AML-193 (cell line): ENCODE data around the gene LTV1.
"Not testable (repeated sequence)": the region's sequence is repeated elsewhere in the genome, so short reads cannot be mapped to it uniquely, and the experiment has no call there.

Experiments used
- DNase-seq, 2 experiments: peaks; one replicate each; lab custom pipeline; 2025; lab: John Stamatoyannopoulos, UW

LTV1 gene, protein sequence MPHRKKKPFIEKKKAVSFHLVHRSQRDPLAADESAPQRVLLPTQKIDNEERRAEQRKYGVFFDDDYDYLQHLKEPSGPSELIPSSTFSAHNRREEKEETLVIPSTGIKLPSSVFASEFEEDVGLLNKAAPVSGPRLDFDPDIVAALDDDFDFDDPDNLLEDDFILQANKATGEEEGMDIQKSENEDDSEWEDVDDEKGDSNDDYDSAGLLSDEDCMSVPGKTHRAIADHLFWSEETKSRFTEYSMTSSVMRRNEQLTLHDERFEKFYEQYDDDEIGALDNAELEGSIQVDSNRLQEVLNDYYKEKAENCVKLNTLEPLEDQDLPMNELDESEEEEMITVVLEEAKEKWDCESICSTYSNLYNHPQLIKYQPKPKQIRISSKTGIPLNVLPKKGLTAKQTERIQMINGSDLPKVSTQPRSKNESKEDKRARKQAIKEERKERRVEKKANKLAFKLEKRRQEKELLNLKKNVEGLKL

DNA sequence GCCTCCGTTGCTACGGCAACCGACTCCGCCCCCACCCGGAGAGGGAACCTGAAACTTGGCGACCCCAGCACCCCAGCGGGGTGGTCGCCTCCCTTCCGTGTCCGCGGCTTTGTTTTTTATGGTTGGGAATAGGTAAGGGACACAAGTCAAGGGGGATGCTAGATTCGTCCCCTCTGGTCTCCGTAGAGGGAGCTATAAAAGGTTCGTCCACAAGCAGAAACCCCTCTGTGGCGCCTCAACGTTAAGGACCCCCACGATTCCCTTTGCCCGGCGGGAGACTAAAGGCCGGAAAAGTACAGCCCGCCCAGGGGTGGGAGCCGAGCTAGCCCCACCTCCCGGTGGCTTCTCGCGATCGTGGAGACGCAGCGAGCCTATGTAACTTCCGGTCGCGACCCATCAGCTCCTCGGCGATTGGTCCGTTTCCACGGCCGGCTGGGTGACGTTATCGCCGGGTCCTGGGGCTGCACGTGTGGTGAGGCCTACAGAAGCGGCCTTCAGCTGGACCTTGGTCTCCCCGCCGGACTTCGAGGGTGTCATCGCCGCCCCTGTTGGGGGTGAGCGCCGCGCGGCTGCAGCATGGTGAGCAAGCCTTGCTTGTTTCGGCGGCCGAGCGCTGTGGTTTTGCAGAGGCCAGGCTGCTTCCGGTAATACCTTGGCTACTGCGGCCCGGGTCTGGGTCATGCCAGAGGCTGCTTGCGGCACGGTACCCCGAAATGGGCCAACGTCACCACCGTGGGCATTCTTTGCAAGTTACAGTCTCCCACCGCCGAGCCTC is at the start of gene LTV1:
LTV1 (plus strand) TSS at position 437 of the 775 bp plus-strand sequence; CDS start at position 577, 140 bp downstream.
- DNase-seq: peak; percentile 93 to 96

DNA sequence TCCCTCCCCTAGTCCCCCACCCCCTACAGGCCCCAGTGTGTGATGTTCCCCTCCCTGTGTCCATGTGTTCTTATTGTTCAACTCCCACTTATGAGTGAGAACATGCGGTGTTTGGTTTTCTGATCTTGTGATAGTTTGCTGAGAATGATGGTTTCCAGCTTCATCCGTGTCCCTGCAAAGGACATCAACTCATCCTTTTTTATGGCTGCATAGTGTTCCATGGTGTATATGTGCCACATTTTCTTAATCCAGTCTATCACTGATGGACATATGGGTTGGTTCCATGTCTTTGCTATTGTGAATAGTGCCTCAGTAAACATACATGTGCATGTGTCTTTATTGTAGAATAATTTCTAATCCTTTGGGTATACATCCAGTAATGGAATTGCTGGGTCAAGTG is 46.6 kb upstream of the LTV1 start:
- not testable (repeated sequence) for DNase-seq

DNA sequence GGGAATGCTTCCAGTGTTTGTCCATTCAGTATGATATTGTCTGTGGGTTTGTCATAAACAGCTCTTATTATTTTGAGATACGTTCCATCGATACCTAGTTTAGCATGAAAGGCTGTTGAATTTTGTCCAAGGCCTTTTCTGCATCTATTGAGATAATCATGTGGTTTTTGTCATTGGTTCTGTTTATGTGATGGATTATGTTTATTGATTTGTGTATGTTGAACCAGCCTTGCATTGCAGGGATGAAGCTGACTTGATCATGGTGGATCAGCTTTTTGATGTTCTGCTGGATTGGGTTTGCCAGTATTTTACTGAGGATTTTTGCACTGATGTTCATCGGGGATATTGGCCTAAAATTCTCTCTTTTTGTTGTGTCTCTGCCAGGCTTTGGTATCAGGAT is 44.7 kb upstream of the LTV1 start:
- DNase-seq: not testable (repeated sequence)

DNA sequence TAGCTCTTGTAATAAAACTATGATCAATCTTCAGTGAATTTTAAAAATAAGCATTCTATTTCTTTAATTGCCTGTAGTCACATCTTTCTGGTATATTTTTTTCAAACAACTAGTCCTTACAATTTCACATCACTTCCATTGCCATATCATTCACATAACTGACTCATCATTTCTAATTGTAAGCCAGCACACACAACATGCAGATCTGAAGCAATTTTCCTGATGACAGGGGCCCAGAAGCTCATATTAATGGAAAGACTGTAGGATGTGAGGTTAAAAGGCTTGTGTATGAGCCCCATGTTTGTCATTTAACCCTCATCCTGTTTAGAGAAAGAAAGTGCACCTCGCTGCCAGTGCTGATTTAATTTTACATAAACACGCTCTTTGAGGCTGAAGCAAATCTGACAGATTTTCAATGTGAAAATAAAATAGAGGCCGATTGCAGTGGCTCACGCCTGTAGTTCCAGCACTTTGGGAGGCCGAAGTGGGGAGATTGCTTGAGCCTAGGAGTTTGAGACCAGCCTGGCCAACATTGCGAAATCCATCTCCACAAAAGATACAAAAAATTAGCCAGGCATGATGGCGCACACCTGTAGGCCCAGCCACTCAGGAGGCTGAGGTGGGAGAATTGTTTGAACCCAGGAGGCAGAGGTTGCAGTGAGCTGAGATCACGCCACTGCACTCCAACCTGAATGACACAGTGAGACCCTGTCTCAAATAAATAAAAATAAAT is 40.1 kb upstream of the LTV1 start:
- DNase-seq: no peak

DNA sequence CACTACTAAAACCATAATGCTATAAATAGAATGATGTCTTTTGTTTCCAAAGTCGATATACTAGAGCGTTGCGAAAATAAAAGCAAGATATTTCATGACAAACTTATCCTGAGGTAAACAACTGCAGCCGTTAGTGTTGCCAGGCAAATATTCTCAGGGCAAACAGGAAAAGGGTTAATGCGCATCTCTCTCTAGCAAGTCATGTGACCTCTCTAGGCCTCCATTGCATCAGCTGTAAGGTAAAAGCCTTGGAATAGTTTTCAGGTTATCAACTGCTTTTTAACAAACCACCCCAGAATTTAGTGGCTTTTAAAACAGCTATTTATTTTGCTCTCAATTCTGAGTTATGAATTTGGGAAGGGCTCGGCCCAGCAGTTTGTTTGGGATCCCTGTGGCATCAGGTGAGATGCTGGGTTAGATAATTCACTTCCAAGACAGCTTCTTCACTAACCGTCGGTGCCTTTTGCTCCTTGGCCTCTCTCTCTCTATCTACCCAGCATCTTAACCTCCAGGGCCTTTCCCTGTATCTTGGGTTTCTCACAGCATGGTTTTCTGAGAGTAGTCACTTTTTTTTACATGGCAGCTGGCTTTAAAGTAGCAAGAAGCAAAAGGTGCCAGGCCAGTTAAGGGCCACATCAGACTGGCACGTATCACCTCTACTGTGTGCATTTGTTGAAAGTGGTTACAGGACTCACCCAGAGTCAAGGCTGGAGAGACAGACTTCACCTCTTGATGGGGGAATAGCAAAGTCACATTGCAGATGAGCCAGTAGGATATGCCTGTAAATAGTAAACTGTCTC is 39.2 kb upstream of the LTV1 start:
- DNase-seq: no peak

DNA sequence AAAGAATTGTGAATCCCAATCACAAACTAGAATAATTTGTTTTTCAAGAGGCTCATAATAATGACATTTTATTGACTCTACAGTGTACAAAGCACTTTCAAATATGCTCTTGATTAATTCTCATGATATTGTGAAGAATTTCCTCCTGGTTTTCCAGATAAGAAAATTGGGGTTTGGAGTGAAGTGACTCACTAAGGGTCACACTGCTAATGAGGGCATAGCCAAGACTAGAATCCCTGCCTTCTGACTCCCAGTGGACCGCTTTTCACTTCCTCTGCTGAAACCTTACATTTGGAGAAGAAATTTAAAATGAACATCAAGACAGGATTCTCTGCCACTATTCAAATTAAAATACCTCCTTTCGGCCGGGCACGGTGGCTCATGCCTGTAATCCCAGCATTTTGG is 38.3 kb upstream of the LTV1 start:
- no peak for DNase-seq

DNA sequence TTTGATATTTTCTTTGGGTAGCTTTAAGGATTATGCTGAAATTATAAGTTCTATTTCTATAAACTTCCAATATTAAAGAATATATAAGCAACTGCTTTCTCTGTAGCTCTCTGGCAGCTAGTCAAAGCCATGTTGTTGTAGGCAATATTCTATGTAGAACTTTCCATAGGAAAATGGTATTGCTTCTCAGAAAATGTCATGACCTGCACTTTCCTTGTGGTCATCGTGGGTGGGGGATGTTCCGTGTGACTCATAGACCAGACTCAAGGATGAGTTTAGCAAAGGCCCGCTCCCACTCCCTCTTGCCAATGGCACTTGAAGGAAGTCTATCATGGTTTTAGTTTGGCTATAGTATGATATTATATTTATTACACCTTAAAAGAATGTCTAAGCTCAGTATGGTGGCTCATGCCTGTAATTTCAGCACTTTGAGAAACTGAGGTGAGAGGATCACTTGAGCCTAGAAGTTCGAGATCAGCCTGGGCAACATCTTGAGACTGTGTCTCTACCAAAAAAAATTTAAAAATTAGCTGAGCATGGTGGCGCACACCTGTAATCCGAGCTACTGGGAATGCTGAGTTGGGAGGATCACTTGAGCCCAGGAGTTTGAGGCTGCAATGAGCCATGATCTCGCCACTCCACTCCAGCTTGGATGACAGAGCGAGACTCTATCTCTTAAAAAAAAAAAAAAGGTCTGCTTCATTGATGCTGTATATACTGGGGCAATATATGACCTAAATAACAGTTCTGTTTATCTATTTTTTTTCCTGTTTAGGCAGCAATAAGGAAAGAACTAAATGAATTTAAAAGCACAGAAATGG is 36.6 kb upstream of the LTV1 start:
- peak; percentile 71 to 78 for DNase-seq

DNA sequence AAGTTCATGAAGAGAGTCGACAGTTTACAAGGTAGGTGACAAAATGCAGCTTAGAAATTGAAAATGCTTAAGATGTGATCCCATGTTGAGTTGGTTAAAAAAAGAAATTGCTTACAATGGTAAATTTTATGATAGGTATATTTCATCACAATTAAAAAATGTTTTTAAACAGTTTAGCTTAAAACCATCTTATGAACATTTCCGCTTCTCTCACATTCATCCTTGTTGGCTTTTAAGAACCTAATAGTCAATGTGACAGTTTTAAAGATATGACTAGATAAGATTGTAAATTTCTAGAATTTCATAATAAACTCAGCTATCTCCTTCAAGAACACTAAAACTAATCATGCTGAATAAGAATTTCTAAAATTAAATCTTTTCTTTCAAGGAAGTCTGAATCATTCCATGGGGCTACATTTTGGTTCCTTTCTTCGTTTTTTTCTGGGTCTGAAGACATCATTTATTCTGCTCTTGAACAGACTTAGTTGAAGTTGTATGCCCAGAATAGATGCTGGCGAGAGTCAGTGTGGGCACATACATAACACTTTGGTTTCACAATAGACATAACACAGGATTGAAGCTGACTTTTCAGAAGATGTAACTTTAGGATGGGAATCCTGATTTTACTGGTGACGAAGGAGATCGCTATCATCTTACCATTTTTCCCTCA is 35.9 kb upstream of the LTV1 start:
- DNase-seq: peak; percentile 90 to 91

DNA sequence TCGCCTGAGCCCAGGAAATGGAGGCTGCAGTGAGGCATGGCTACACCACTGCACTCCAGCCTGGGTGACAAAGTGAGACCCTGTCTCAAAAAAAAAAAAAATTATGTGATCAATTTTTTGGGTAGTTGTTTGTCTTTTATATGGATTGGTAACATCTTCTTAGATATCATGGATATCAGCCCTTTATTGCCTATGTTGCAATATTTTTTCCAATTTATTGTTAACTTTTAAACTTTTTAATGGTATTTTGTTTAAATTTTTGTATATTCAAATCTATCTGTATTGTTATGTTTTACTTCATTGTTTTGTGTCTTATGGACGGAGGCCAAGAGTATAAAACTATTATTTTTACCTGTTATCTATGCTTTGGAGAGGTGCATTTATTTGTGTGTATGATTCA is 32.4 kb upstream of the LTV1 start:
- DNase-seq: no peak

DNA sequence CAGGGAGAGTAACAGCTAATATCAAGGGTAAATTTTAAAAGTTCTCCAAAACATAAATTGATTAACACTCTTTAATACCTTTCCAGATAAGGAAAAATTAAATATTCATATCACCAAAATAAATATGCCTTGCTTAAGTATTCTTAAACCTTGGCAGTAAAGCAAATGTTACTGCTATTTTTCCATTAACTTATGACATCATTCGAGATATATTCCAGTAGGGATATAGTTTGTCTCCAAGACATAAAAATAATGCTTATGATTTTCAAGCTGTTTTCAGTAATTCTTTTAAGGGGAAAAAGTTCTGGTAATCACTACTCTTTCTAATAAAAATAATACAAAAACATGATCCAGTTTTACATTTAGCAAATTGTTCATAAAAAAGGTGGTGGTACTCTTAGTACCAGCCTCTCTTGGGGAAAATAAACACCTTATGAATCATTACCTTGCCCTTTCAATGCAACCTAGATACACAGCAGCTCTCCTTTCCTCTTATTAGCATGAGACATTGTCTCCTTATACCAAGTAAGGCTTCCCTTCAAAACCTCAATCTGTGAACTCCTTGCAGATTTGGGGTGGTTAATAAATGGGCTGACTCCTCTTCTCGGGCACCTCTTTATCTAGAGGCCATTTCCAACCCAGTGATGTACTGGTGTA is 31.5 kb upstream of the LTV1 start:
- DNase-seq: no peak

DNA sequence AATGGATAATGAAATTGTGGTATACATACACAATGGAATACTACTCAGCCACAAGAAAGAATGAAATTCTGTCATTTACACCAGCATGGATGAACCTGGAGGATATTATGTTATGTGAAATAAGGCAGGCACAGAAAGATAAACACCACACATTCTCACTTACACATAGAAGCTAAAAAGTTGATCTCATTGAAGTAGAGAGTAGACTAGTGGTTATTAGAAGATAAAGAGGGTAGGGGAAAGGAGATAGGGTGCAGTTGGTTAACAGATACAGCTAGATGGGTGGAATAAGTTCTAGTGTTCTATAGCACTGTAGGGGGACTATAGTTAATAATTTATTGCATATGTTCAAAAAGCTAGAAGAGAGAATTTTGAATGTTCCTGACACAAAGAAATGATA is 25.5 kb upstream of the LTV1 start:
- DNase-seq: no peak

DNA sequence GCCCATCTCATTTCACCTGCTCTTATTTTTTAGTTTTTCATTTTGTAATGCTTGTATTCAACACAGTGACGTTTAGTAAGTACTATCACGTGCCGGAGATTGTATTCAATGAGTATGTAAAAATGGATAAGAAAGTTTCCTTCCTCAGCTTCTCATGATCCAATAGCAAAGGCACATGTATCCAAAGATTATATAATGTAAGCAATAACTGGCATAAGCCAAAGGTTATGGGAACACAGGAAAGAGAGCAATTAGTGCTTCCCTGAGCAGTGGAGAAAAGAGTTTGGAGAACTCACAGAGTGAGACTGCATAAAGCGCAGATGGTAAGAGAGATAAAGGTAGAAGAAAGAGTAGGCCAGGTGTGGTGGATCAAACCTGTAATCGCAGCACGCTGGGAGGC is 21.8 kb upstream of the LTV1 start:
- DNase-seq: no peak

DNA sequence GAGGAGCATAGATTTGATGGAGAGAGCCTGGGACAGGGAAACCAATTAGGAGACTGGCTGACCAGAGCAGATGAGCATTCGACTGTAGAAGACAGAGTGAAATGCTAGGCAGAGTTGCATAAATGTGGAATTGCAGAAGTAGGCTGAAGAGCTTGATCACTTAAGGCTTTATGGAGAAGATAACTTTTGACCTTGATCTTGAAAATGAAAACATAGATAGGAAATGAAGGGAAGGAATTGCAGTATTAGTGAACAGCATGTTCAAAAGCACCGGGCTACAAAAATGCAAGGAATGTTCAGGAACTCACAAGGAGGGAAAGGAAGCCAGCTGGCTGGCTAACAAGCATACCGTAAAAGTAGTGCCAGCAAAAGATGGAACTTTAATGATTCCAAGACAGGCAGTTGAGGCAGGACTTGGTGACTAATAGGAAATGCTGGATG is 20.5 kb upstream of the LTV1 start:
- DNase-seq: no peak

DNA sequence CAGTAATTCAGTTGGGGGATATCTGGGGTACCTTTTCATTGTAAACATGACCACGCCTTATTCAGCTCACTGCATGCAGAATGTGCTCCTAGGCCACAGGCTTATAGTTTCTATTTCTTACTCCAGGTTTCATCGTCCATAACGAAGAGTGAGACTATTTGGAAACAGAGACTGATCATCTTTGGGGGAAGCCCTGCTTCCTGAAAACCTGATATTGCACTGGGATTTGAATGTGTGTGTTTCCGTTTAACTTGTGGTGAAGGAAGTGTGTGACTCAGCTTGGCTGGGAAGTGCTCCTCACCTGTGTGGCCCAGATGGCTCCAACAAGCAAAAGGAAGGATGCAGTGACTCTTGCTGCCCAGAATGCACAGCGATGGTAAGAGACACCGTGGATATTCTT is 19.6 kb upstream of the LTV1 start:
- DNase-seq: no peak

DNA sequence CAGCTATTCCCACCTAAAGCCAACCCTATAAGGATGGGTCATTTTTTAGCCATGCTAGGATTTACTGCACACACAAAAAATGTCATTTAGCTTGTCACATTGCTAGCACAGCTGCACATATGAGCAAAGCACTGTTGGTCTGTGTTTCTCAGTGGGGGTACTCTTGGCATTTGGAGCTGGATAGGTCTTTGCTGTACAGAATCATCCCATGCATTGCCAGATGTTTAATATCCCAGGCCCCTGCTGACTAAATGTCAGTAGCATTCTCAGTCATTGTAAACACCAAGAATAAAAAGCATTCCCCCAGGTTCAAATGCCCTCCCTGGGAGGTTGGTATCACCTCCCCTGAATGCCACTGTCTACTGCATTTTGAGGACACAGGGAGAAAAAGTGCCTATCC is 14.6 kb upstream of the LTV1 start:
- DNase-seq: no peak

DNA sequence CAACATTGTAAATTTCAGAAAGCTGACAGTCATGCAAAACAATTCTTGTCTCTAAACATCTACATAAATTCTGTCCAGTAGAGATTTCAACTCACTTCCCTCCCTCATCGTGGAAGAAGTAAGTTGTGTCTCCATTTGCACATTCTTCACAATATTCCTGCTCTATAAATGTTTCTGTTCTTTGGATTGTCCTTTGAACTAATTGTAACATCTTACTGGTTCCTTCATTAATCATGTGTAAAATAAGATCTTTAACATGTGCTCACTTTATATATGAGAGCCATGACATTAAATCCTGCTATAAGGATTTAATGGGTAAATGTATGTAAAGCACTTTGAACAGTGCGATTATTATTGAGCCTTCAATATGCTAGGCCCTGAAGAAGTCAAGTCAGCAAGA is 7.0 kb upstream of the LTV1 start:
- DNase-seq: no peak

DNA sequence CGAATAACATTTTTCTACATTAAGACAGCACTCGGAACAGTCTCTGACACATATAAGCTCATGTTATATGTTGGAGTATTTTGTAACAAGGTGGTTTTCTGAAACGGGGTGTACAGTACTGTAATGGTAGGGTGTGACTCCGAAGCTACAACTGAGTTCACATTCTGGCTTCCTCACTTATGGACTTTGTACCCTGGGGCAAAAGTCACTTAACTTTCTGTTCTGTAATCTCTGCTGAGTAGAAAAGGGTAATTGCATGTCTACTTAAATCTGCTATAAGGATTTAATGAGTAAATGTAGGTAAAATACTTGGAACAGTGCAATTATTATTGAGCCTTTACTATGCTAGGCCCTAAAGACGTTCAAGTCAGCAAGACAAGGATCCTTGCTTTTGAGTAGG is 4.7 kb upstream of the LTV1 start:
- no peak for DNase-seq

DNA sequence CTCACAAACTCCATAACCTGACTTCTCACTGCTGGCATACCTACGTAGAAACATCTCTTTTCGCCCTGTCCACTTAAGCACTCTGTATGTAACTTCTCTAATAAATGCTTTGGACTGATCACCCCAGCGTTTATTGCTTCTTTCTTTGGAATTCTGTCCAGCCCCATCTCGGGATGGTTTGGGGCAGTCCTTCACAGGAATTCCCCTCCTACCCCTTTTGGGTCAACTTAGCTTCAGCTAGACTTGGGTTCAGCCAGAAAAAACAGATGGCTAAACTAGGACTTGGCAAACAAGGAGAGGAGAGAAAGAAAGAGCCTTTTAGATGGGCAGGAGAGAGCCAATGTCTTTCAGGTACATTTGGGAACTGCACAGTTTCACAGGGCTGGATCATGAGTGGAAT is 3.9 kb upstream of the LTV1 start:
- DNase-seq: no peak

DNA sequence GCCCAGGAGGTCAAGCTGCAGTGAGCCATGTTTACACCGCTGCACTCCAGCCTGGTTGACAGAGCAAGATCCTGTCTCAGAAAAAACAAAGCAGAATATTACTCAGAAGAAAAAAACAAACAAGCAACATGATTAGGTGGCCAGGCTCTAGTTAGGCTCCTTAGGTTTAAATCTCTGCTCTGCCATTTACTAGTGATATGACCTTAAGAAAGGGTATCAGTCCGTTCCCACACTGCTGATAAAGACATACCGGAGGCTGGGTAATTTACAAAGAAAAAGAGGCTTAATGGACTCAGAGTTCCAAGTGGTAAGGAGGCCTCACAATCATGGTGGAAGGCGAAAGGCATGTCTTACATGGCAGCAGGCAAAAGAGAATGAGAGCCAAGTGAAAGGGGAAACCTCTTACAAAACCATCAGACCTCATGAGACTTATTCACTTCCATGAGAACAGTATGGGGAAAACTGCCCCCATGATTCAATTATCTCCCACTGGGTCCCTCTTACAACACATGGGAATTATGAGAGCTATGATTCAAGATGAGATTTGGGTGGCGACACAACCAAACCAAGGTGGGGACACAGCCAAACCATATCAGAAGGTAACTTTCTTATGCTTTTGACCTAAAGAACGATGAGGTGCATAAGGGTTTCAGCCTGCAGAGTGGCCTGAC is 2.4 kb upstream of the LTV1 start:
- DNase-seq: no peak
